NCI-H1417 (cell line): ENCODE data around the gene CTRB2.

Experiments
- DNase-seq, 3 experiments: peaks; one replicate each; lab custom pipeline; 2025; lab: John Stamatoyannopoulos, UW

CTRB2 gene

DNA sequence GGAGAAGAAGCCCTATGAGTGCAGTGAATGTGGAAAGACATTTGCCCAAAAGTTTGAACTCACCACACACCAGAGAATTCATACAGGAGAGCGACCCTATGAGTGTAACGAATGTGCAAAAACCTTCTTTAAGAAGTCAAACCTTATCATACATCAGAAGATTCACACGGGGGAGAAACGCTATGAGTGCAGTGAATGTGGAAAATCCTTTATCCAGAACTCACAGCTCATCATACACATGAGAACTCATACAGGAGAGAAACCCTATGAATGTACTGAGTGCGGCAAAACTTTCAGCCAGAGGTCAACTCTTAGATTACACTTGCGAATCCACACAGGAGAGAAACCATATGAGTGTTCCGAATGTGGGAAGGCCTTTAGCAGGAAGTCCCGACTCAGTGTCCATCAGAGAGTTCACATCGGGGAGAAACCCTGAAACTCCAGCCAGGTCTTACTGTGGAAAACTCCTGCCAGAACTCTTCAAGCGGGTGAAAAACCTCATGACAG is 37.0 kb downstream of the CTRB2 start:
- no peak for DNase-seq

DNA sequence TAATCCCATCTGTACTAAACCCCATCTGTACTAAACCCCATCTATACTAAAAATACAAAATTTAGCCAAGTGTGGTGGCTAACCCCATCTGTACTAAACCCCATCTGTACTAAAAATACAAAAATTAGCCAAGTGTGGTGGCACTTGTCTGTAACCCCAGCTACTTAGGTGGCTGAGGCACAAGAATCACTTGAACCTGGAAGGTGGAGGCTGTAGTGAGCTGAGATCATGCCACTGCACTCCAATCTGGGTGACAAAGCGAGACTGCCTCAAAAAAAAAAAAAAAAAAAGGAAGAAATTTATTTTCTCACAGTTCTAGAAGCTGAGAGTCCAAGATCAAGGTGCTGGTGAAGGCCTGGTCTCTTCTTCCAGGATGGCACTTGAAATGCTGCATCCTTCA is 46.6 kb downstream of the CTRB2 start:
- no peak for DNase-seq
